GM23338 (cell line): ENCODE data around the gene COLEC12. TPM values are rescaled to one million over a fixed set of nuclear protein-coding genes. Genes with fewer than 3 reads are reported as not detected.

Source experiments
- ATAC-seq: fragments of 200-7000 bp; cut with Tn5 transposase; 3 replicates; pipeline ENCODE4 v1.9.1; 2020
- DNase-seq: peaks from one replicate; pipeline ENCODE4 v3.0.0-alpha.2; 2015; ENCODE audit warnings: low spot score
- H2AFZ ChIP-seq: fragments of 200-600 bp; sonication (generic); 2 replicates; pipeline ENCODE4 v1.8.0; 2016; ENCODE audit warnings: antibody characterized with exemption, mild to moderate bottlenecking, moderate library complexity
- H3F3A ChIP-seq: fragments of 200-600 bp; sonication (generic); replicated peaks from 2 replicates; pipeline ENCODE4 v1.8.0; 2017; ENCODE audit warnings: antibody characterized with exemption, mixed run types, low read depth
- H3K27ac ChIP-seq: fragments of 200-600 bp; sonication (generic); 2 replicates; pipeline ENCODE4 v1.6.1; 2016; ENCODE audit warnings: low read depth
- H3K27me3 ChIP-seq: fragments of 200-600 bp; sonication (generic); 2 replicates; pipeline ENCODE4 v1.8.0; 2016; ENCODE audit warnings: mild to moderate bottlenecking, mixed run types, moderate library complexity; ENCODE audit not compliant: insufficient read depth
- H3K36me3 ChIP-seq: fragments of 200-600 bp; sonication (generic); 2 replicates; pipeline ENCODE4 v1.8.0; 2016; ENCODE audit warnings: mild to moderate bottlenecking; ENCODE audit not compliant: insufficient read depth
- H3K4me1 ChIP-seq: fragments of 200-600 bp; sonication (generic); 2 replicates; pipeline ENCODE4 v1.8.0; 2016; ENCODE audit warnings: mild to moderate bottlenecking, moderate library complexity; ENCODE audit not compliant: insufficient read depth
- H3K4me2 ChIP-seq: fragments of 200-600 bp; sonication (generic); 2 replicates; pipeline ENCODE4 v1.7.1; 2017; ENCODE audit warnings: mixed run types
- H3K4me3 ChIP-seq: fragments of 200-600 bp; sonication (generic); 2 replicates; pipeline ENCODE4 v1.6.1; 2016; ENCODE audit warnings: mixed run types
- H3K79me2 ChIP-seq: fragments of 200-600 bp; sonication (generic); replicated peaks from 2 replicates; pipeline ENCODE4 v1.8.0; 2017; ENCODE audit warnings: mild to moderate bottlenecking; ENCODE audit not compliant: insufficient read depth
- H3K9me2 ChIP-seq: fragments of 200-600 bp; sonication (generic); 2 replicates; pipeline ENCODE4 v1.8.0; 2017; ENCODE audit not compliant: insufficient read depth
- H4K20me1 ChIP-seq: fragments of 200-600 bp; sonication (generic); replicated peaks from 2 replicates; pipeline ENCODE4 v1.8.0; 2017; ENCODE audit warnings: mild to moderate bottlenecking; ENCODE audit not compliant: insufficient read depth
- H3K27ac Mint-ChIP-seq: 2 replicates; pipeline ENCODE4 v1.8.0; 2020; ENCODE audit warnings: inconsistent platforms, mild to moderate bottlenecking, moderate library complexity, mixed read lengths
- H3K27me3 Mint-ChIP-seq: 3 replicates; pipeline ENCODE4 v1.8.0; 2022; ENCODE audit warnings: low read depth, mild to moderate bottlenecking, moderate library complexity, mixed read lengths, inconsistent platforms; ENCODE audit not compliant: insufficient read depth, poor library complexity
- H3K36me3 Mint-ChIP-seq: 3 replicates; pipeline ENCODE4 v1.8.0; 2021; ENCODE audit warnings: low read depth, mild to moderate bottlenecking, inconsistent platforms, moderate library complexity, mixed read lengths
- H3K4me1 Mint-ChIP-seq: 3 replicates; pipeline ENCODE4 v1.8.0; 2020; ENCODE audit warnings: mild to moderate bottlenecking, inconsistent platforms, mixed read lengths
- H3K4me3 Mint-ChIP-seq: 3 replicates; pipeline ENCODE4 v1.8.0; 2021; ENCODE audit warnings: moderate library complexity, mild to moderate bottlenecking, inconsistent platforms, mixed read lengths
- H3K9me3 Mint-ChIP-seq: 3 replicates; pipeline ENCODE4 v1.8.0; 2020; ENCODE audit warnings: moderate library complexity, mild to moderate bottlenecking, inconsistent platforms, mixed read lengths
- CTCF ChIP-seq, 2 experiments: fragments of 200-600 bp in 1 of 2; sonication (generic) in 1 of 2; conservative IDR thresholded peaks; 2 replicates each; pipeline versions ENCODE4 v1.5.1 to v1.6.1; 2016 to 2017; ENCODE audit warnings: antibody characterized with exemption in 2 of 2, low read depth in 2 of 2, mild to moderate bottlenecking in 2 of 2, moderate library complexity in 1 of 2
- EZH2 ChIP-seq: fragments of 200-600 bp; sonication (generic); IDR thresholded peaks from one replicate; pipeline ENCODE4 v1.8.0; 2017; ENCODE audit warnings: antibody characterized with exemption, mild to moderate bottlenecking, low read depth; ENCODE audit not compliant: unreplicated experiment
- polyA plus RNA-seq: library from polyadenylated mRNA; unstranded; fragments of >200 nt; fragmentation: Nextera tagmentation; extraction: Ambion mirVana; gene quantifications from 2 replicates; pipeline ENCODE4 v1.2.1, GENCODE V29; 2016
- total RNA-seq: library from RNA; depleted of rRNA; stranded (reverse); fragments of >200 nt; shearing (Covaris generic); gene quantifications from 2 replicates; pipeline ENCODE4 v1.2.3, GENCODE V29; 2014
- TF ChIP-seq, protein P1 (sequence below): fragments of 250-450 bp; sonication (Bioruptor Pico); IDR thresholded peaks from 2 replicates; pipeline ENCODE4 v1.5.0; 2020; ENCODE audit warnings: mild to moderate bottlenecking, moderate library complexity

COLEC12 gene
- total and polyA plus RNA-seq, 2 experiments from 2014 or later, result 1.1 to 3.2 TPM

GRCh38 chr18:499776-500631, 497 bp downstream of the COLEC12 start:
- H3K4me1 Mint-ChIP-seq, result peaks cover 15% of the 10 kb centered on the region
- Histone ChIP-seq H3K27ac (no peak overlapping the region), H3K36me3 (no peaks in the 10 kb centered on the region), H3K79me2 (no peaks in the 10 kb centered on the region), H3K4me2 (peak overlapping the region; percentile 98), H3K9me2 (no peaks in the 10 kb centered on the region), H3K4me3 (peak overlapping the region; percentile 88), H3K4me1 (peaks cover 9% of the 10 kb centered on the region; the same call in 1 of the 2 replicates), H4K20me1 (no peaks in the 10 kb centered on the region; the same call in 1 of the 2 replicates), H3K27me3 (peaks cover 58% of the 10 kb centered on the region), H3F3A (0 out of 2 replicates have a peak, but pooled peaks cover 5% of the 10 kb centered on the region), H2AFZ (peak overlapping the region; percentile 99)
- no peaks in the 10 kb centered on the region for H3K9me3 Mint-ChIP-seq
- peak; percentile 66 for DNase-seq
- peaks cover 53% of the 10 kb centered on the region for H3K27me3 Mint-ChIP-seq
- 0 out of 4 replicates have a peak, but pooled peaks of 1 of the 2 experiments have one; percentile 4 for TF ChIP-seq CTCF (conservative IDR thresholded peaks at IDR 0.05; ENCODE audit: low read depth in 2 of 2)
- TF ChIP-seq EZH2, result peak; percentile 75
- TF ChIP-seq, protein P1, sequence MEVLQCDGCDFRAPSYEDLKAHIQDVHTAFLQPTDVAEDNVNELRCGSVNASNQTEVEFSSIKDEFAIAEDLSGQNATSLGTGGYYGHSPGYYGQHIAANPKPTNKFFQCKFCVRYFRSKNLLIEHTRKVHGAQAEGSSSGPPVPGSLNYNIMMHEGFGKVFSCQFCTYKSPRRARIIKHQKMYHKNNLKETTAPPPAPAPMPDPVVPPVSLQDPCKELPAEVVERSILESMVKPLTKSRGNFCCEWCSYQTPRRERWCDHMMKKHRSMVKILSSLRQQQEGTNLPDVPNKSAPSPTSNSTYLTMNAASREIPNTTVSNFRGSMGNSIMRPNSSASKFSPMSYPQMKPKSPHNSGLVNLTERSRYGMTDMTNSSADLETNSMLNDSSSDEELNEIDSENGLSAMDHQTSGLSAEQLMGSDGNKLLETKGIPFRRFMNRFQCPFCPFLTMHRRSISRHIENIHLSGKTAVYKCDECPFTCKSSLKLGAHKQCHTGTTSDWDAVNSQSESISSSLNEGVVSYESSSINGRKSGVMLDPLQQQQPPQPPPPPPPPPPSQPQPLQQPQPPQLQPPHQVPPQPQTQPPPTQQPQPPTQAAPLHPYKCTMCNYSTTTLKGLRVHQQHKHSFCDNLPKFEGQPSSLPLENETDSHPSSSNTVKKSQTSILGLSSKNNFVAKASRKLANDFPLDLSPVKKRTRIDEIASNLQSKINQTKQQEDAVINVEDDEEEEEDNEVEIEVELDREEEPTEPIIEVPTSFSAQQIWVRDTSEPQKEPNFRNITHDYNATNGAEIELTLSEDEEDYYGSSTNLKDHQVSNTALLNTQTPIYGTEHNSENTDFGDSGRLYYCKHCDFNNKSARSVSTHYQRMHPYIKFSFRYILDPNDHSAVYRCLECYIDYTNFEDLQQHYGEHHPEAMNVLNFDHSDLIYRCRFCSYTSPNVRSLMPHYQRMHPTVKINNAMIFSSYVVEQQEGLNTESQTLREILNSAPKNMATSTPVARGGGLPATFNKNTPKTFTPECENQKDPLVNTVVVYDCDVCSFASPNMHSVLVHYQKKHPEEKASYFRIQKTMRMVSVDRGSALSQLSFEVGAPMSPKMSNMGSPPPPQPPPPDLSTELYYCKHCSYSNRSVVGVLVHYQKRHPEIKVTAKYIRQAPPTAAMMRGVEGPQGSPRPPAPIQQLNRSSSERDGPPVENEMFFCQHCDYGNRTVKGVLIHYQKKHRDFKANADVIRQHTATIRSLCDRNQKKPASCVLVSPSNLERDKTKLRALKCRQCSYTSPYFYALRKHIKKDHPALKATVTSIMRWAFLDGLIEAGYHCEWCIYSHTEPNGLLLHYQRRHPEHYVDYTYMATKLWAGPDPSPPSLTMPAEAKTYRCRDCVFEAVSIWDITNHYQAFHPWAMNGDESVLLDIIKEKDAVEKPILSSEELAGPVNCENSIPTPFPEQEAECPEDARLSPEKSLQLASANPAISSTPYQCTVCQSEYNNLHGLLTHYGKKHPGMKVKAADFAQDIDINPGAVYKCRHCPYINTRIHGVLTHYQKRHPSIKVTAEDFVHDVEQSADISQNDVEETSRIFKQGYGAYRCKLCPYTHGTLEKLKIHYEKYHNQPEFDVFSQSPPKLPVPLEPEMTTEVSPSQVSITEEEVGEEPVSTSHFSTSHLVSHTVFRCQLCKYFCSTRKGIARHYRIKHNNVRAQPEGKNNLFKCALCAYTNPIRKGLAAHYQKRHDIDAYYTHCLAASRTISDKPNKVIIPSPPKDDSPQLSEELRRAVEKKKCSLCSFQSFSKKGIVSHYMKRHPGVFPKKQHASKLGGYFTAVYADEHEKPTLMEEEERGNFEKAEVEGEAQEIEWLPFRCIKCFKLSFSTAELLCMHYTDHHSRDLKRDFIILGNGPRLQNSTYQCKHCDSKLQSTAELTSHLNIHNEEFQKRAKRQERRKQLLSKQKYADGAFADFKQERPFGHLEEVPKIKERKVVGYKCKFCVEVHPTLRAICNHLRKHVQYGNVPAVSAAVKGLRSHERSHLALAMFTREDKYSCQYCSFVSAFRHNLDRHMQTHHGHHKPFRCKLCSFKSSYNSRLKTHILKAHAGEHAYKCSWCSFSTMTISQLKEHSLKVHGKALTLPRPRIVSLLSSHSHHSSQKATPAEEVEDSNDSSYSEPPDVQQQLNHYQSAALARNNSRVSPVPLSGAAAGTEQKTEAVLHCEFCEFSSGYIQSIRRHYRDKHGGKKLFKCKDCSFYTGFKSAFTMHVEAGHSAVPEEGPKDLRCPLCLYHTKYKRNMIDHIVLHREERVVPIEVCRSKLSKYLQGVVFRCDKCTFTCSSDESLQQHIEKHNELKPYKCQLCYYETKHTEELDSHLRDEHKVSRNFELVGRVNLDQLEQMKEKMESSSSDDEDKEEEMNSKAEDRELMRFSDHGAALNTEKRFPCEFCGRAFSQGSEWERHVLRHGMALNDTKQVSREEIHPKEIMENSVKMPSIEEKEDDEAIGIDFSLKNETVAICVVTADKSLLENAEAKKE (CRISPR knock-in tag), result no peak
- H3K27ac Mint-ChIP-seq, result no peak overlapping the region
- peak overlapping the region; percentile 85 for H3K4me3 Mint-ChIP-seq
- no peaks in the 10 kb centered on the region for H3K36me3 Mint-ChIP-seq
- peak; percentile 50 for ATAC-seq
